Right lobe of liver (tissue), 6 donors: Measurements from ENCODE around the gene OR8G5. TPM values are rescaled to one million over a fixed set of nuclear protein-coding genes. Genes with fewer than 3 reads are reported as not detected.

Experiments used
- ATAC-seq, 4 donors: fragments of 200-7000 bp; cut with Tn5 transposase; one replicate each; pipeline ENCODE4 v1.9.1; 2020; ENCODE audit warnings: mild to moderate bottlenecking in 4 of 4, moderate library complexity in 4 of 4
- DNase-seq, 3 donors: peaks; one replicate each; pipeline ENCODE4 v3.0.0-alpha.2; 2020
- H3K27ac ChIP-seq, 3 donors: fragments of 200-600 bp; one replicate each; pipeline ENCODE4 v1.8.0; 2022
- H3K27me3 ChIP-seq, 2 donors: fragments of 200-600 bp; one replicate each; pipeline ENCODE4 v1.8.0; 2022
- H3K36me3 ChIP-seq, 4 donors: fragments of 200-600 bp; sonication (generic) in 1 of 4; one replicate each; pipeline versions ENCODE4 v1.5.1 to v1.8.0; 2017 to 2022; ENCODE audit warnings: control low read depth in 1 of 4
- H3K4me1 ChIP-seq, 4 donors: fragments of 200-600 bp; sonication (generic) in 1 of 4; one replicate each; pipeline versions ENCODE4 v1.5.1 to v1.8.0; 2017 to 2022; ENCODE audit warnings: control low read depth in 1 of 4
- H3K4me3 ChIP-seq, 3 donors: fragments of 200-600 bp; one replicate each; pipeline ENCODE4 v1.8.0; 2022
- H3K9me3 ChIP-seq, 4 donors: fragments of 200-600 bp; sonication (generic) in 1 of 4; one replicate each; pipeline versions ENCODE4 v1.5.1 to v1.8.0; 2017 to 2022; ENCODE audit warnings: control low read depth in 1 of 4
- POLR2A ChIP-seq: fragments of 450-650 bp; IDR thresholded peaks from one replicate; pipeline ENCODE4 v1.6.1; 2017; ENCODE audit warnings: antibody characterized with exemption, mild to moderate bottlenecking
- WGBS: methylation state at CpG from one replicate; pipeline ENCODE4 v1.1.6; 2018; ENCODE audit warnings: low coverage, low lambda C conversion rate; ENCODE audit not compliant: insufficient coverage; ENCODE audit errors: missing lambda C conversion rate; 5-methylcytosine and 5-hydroxymethylcytosine counted together
- intact Hi-C, 2 donors: fragments of 100-400 bp; cut with DNase I; formaldehyde crosslinking; loops; one replicate each; pipeline versions ENCODE4 v1.11.2 to v1.14.1; 2022
- long read RNA-seq: library from polyadenylated mRNA; unstranded; transcript quantifications from one replicate; pipeline ENCODE4 v2.0.0, GENCODE V29; 2019
- total RNA-seq, 6 experiments: library from RNA; depleted of rRNA in 2 of 6; stranded (reverse); fragments of >200 nt in 2 of 6; fragmentation: NEBNext Ultra II Directional in 3 of 6; extraction: Animal tissue kit (Norgen Biotek cat#: 25700) in 3 of 6; gene quantifications; one replicate each; pipeline versions ENCODE4 v1.1.0 to v1.2.4, GENCODE V29; 2016 to 2023
- TF ChIP-seq, protein P1 (sequence below), 4 donors: fragments of 200-600 bp in 3 of 4; fragments of 450-650 bp in 1 of 4; IDR thresholded peaks; one replicate each; pipeline versions ENCODE4 v1.5.1 to v1.8.0; 2016 to 2022; ENCODE audit warnings: antibody characterized with exemption in 4 of 4, mild to moderate bottlenecking in 2 of 4
- donor health status: DM: no; HTN: yes; CAD: no.
- donor health status: DM: no; HTN: no; CAD: no.
- donor health status: DM: no; HTN: no; CAD: no.
- donor health status: DM: no; HTN: yes; CAD: no.
- donor health status: DM: no; HTN: yes; CAD: no.

The OR8G5 gene, protein sequence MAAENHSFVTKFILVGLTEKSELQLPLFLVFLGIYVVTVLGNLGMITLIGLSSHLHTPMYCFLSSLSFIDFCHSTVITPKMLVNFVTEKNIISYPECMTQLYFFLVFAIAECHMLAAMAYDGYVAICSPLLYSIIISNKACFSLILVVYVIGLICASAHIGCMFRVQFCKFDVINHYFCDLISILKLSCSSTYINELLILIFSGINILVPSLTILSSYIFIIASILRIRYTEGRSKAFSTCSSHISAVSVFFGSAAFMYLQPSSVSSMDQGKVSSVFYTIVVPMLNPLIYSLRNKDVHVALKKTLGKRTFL
- total RNA-seq, result not detected
- long read RNA-seq, result 0 reads

DNA sequence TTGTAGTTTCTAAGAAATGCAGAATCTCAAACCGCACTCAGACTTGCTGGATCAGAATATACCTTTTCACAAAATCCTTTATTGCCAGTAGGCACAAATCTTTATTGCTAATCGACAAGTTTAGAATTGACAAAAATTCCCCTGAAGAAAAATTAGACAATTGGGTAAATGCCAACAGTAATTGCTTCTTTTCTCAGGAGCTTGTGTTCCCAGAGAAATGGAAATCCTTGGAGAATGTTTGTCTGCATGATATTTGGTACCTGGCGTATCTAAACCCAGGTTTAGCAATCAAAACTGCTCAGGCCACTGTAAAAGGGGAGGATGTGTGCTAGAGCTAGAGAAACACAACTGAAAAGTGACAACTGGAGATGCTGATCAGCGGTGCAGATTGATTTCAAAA lies at the start of gene OR8G5:
OR8G5 (plus strand) TSS at position 301 of the 400 bp plus-strand sequence. CDS start 8,556 bp downstream, outside the sequence.
- Histone ChIP-seq H3K36me3 (no peaks in the 10 kb centered on the region), H3K9me3 (no peaks in the 10 kb centered on the region), H3K27me3 (no peaks in the 10 kb centered on the region), H3K27ac (no peak within 1 kb of the TSS), H3K4me1 (no peaks in the 10 kb centered on the region), H3K4me3 (no peak within 1 kb of the TSS)
- ATAC-seq (no peak), DNase-seq (no peak)
- WGBS, result 45% methylated on average over 4 of the region's 4 CpGs
- intact Hi-C loops, result no loop called here
- TF ChIP-seq, protein P1, sequence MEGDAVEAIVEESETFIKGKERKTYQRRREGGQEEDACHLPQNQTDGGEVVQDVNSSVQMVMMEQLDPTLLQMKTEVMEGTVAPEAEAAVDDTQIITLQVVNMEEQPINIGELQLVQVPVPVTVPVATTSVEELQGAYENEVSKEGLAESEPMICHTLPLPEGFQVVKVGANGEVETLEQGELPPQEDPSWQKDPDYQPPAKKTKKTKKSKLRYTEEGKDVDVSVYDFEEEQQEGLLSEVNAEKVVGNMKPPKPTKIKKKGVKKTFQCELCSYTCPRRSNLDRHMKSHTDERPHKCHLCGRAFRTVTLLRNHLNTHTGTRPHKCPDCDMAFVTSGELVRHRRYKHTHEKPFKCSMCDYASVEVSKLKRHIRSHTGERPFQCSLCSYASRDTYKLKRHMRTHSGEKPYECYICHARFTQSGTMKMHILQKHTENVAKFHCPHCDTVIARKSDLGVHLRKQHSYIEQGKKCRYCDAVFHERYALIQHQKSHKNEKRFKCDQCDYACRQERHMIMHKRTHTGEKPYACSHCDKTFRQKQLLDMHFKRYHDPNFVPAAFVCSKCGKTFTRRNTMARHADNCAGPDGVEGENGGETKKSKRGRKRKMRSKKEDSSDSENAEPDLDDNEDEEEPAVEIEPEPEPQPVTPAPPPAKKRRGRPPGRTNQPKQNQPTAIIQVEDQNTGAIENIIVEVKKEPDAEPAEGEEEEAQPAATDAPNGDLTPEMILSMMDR (IDR thresholded peaks at IDR 0.05), result no peak
- no peak for TF ChIP-seq POLR2A

DNA sequence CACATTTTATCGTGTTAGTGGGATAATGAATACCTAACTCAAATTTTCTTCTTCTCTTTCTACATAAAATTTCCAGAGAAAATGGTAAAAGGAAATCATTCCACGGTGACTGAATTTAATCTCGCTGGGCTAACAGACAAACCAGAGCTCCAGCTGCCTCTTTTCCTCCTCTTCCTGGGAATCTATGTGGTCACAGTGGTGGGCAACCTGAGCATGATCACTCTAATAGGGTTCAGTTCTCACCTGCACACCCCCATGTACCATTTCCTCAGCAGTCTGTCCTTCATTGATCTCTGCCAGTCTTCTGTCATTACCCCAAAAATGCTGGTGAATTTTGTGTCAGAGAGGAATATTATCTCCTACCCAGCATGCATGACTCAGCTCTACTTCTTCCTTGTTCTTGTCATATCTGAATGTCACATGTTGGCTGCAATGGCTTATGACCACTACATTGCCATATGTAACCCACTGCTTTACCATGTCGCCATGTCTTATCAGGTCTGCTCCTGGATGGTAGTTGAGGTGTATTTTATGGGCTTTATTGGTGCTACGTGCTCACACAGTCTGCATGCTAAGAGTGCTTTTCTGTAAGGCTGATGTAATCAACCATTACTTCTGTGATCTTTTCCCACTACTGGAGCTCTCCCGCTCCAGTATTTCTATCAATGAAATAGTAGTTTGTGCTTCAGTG lies 48.9 kb upstream of the OR8G5 start:
- intact Hi-C loops, result no loop called here
- WGBS, result 50% methylated on average over 6 of the region's 6 CpGs
- no peak for TF ChIP-seq POLR2A
- TF ChIP-seq, protein P1 (IDR thresholded peaks at IDR 0.05), result no peak
- H3K27me3 ChIP-seq, result no peaks in the 10 kb centered on the region
- H3K36me3 ChIP-seq, result no peaks in the 10 kb centered on the region
- ATAC-seq, result no peak
- H3K4me1 ChIP-seq, result no peaks in the 10 kb centered on the region
- H3K4me3 ChIP-seq, result no peak overlapping the region
- no peak overlapping the region for H3K27ac ChIP-seq
- no peaks in the 10 kb centered on the region for H3K9me3 ChIP-seq
- no peak for DNase-seq

DNA sequence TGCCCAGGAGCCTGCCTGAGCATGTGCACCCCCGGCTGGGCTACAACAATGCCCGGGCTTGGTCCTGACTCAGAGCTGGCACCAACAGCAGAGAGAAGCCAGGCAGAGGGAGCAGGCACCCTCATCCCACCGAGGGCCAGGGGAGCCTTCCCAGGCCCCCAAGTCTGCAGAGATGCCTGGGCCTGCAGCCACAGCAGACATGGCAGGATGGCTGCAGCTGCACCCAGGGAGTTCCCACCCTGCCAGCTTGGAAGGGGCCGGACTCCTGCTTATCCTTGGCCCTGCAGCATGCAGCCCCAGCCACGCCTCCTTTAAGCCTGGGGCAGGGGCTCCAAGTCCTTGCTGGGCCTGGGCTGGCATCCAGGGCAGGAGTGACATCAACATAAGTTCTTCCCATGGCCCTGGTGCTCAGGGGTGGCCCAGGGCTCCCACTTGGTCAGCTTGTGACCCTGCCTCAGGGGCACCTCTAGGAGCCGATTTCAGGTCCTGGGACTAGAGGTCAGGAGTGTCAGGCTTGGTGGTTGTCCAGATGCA lies 46.3 kb upstream of the OR8G5 start:
- TF ChIP-seq, protein P1 (IDR thresholded peaks at IDR 0.05), result no peak
- TF ChIP-seq POLR2A, result no peak
- DNase-seq (no peak), ATAC-seq (peak in 1 of 4 donors; percentile 33)
- Histone ChIP-seq H3K36me3 (no peaks in the 10 kb centered on the region), H3K4me1 (no peaks in the 10 kb centered on the region), H3K9me3 (no peaks in the 10 kb centered on the region), H3K4me3 (no peak overlapping the region), H3K27ac (no peak overlapping the region), H3K27me3 (no peaks in the 10 kb centered on the region)
- no CpG with 5 or more reads among the region's 6 CpGs for WGBS
- intact Hi-C loops, result no loop called here

DNA sequence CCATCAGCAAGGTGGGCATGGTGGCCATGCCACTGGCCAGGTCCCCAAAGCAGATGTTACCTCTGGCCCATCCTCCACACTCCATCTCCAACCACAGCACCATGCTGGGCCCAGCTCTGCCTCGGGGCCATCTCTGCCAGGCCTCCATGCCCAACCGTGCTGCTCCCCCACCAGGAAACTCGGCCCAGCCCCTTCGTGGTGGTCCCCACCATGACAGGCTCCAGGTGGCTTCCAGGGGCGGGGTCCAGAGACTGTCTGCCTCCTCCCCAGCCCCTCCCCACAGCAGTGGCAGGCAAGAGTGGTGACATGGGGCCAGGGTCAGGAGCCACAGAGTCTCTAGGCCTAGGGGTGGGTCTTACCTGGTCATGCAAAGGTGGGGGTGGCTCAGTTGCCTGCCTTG lies 45.8 kb upstream of the OR8G5 start:
- Histone ChIP-seq H3K9me3 (no peaks in the 10 kb centered on the region), H3K4me3 (no peak overlapping the region), H3K27me3 (no peaks in the 10 kb centered on the region), H3K27ac (no peak overlapping the region), H3K36me3 (no peaks in the 10 kb centered on the region), H3K4me1 (no peaks in the 10 kb centered on the region)
- DNase-seq (no peak), ATAC-seq (peak in 1 of 4 donors; percentile 33)
- intact Hi-C loops, result no loop called here
- 79% methylated on average over 4 of the region's 5 CpGs for WGBS
- TF ChIP-seq, protein P1 (IDR thresholded peaks at IDR 0.05), result no peak
- no peak for TF ChIP-seq POLR2A
